GM21390 (cell line): ENCODE results near the gene CTNNA2.

Experiments used
- ATAC-seq: cut with Tn5 transposase; IDR thresholded peaks from one replicate; pipeline ENCODE4 v1.9.1; 2021; ENCODE audit not compliant: unreplicated experiment

The CTNNA2 gene

DNA sequence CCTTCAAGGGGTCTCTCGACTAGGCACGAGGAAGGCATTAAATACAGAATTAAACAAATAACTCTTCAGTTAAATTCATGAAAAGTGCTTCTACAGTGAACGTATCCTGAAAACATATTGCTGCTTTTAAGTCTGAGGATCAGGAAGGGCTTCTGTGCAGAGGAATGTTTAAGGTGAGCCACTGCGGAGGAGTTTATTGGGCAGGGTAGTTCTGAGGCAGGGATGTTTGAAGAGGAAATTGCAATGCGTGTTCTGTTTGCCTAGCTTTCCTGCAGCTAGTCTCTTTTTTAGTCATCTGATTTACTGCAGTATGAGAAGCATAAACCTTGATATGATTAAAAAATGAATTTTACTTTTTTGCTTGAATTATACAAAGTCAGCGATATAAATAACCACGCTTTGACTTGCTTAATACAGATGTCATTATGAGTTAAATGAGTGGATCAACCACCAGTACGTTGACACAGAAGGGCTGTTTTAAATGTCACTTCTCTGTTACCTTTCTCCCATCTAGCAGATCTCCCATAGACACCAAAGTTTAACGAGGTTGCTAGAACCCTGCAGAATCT lies 98.7 kb downstream of the CTNNA2 start:
- no peak for ATAC-seq

DNA sequence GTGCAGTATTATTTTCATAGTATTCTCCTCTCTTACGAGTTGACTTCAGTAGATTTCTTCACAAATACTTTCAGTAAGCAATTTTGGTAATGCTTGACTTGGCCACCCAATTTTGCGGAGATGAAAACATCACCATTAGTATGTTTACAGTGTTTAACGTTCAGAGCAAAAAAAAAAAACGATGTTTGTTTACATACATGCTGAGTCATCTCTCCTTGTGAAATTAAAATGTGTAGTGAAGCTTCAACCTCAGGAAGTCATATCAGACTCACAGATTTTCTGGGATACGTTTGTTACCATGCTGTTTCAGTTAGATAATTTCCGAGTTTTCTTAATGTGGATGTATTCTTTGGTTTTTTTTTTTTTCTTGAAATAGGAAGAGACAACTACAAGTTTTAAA lies 100.1 kb downstream of the CTNNA2 start:
- ATAC-seq = no peak

DNA sequence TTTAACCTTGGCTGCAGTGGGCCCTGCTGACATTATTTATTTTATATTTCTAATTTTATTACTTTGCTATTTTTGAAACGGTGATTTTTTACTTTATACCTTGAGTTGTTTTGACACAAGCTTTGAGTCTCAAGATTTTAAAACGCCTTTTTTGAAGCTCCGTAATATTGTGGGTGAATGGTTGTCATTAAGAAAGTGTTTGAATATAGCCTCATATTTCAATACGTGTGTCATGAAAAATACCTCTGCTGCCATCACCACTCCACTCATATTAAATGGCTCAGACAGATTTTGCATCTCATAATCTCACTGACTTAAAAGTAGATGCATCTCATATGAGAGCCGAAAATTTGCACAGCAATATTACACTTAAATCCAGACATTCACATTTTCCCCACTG lies 106.6 kb downstream of the CTNNA2 start:
- ATAC-seq = no peak

DNA sequence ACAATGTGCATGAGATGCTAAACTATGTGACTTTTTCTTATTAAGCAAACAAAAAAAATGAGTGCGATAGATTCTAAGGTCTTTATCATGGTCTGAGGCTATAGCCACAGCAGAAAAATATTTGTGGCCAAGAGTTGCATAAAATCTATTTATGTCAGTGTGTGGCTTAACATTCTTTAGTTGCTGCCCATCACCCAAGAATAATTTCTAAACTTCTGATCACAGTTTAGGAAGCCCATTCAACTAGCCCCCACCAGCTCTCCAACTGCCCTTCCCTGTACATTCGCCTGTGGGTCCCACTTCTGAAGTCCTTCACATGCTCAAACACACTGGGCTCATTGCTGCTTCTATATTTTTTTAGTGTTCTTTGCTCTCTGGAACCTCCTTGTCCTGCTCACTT lies 107.1 kb downstream of the CTNNA2 start:
- ATAC-seq = no peak

DNA sequence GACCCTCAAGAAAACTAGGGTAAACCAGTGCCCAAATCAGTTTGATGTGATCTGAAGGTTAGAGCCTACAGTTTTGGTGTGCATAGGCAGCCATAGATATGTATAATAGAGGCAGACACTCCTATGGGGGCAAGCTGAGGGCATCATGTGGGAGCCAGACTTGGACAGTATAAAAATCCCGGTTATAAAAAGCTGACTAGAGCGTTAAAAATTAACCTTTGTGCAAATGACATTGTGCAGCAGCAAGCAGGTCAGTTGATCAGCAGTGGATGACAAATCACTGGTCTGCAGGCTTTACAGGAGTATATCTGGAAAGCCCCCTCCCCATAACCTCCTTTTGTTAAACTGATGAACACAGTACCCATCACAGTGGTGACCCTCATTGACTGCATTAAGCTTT lies 107.8 kb downstream of the CTNNA2 start:
- no peak for ATAC-seq

DNA sequence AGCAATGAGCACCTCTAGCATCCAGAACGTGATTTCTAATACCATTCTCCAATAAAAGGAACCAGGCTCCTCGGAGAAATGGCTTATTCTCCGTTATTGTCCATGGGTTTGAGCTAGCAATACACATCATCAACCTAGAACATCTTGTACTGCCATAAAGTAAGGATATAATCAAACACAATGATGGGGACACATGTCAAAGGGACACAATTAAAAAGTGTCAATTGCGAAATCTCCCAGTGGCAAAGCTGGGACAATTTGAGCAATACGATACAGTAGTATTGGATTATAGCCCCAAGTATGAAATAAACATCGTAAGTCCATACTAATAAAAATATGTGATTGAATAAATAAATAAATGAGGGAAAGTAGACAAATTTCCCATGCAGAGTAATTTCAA lies 108.4 kb downstream of the CTNNA2 start:
- ATAC-seq = no peak

DNA sequence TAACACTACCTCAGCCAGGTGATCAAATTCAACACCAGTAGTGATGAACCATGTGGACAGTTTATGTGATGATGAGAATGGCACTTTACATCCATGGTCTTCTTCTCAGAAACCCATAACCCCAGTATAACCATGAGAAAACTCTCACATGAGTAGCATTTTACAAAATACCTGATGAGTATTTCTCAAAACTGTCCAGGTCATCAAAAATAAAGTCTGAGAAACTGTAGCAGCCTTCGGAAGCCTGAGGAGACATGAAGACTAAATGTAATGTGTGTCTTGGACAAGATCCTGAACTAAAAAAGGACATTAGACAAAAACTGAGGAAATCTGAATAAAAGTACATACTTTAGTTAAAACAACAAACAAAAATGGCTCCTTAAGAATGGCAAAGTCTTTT lies 108.9 kb downstream of the CTNNA2 start:
- ATAC-seq = no peak

DNA sequence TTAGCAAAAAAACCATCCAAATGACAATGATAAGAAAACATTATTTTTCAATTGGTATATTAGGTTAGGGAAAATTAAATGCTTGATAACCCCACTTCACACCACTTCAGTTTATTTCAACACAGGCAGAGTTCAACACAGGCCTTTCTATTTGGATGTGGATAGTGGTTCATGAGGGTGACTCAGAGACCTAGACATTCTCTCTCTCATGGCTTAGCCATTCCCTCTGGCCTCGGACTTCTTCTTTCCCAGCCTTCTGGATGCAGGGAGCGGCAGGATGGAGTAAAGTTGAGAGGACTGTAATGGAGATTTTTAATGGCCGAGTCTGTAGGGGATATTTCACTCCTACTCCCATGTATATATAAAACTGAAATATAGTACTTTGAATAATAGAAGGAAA lies 109.7 kb downstream of the CTNNA2 start:
- ATAC-seq = no peak

DNA sequence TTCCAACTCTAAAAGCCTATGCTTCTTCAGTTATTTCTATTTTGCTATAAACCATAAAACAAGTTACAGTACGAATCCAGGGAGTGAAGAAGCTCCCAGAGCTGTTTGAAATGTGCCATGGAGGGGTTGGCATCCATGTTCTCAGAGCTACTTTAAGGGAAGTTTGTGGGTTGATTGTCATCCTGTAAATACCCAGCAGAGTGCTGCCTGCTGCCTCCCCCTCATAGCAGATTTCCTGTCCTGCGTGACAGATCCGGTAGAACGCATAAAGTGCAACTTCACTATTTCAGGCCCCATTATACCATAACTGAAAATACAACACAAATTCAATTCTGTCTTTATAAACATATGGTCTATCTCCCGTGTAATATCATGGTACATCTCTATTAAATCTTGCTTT lies 114.4 kb downstream of the CTNNA2 start:
- ATAC-seq = no peak

DNA sequence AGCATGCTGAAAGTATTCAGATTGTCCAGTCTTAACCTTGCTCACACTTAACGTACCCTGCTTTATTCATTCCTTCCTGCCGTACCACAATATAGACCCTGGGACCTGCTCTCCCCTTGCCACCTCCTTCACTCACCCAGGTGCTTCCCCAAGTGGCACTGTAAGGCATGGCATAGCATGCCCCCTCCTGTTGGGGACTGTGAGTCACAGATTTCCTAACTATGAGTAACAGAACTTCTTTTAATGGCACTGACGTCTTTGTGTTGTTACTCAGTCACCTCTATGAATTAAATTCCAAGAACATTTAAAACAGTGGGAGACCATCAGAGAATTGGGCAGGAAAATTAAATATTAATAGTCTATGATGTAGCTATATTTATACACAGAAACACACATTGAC lies 117.2 kb downstream of the CTNNA2 start:
- ATAC-seq = no peak

DNA sequence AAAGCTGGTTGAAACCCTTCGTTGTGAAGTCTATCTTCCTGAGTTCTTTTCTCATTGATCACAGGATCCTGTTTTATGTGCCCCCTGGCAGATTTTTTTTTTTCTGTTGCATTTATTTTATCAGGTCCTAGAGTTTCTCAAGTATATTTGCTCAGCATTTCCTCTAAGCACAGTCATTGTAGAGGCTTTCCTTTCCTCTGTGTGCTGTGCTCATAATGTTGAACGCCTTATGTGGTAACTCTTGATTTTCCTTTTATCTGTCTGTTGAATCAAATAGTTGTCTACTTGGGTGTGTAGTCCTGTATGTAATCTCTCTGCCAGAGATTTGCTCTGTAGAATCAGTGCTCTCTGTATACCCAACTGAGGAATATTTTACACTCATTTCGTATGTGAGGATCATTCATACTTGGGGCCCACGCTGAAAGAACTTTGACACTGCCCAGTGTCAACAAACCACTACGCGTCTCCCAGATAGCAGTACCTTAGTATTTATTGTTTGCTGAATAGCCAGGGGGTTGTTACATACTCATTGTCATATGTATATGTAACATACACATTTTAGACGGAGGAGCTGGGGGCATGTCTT lies 118.2 kb downstream of the CTNNA2 start:
- no peak for ATAC-seq

DNA sequence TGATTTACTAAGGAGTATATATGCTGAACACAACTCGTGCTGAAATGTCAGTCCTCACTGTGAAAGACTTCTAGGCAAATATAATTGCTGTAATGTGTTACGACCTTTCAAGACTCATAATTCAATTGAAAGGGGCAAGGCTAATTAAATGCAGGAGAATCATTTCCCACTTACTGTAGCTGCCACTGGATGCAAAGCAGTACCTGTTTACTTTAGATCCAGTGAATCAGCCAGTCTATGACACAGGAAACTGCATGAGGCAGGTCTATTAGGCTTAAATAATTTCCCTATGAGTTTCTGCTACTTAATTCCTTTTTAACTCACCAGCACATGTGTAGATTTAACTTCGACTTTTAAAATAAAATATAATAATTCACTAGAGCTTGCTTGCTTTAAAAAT lies 125.6 kb downstream of the CTNNA2 start:
- no peak for ATAC-seq

DNA sequence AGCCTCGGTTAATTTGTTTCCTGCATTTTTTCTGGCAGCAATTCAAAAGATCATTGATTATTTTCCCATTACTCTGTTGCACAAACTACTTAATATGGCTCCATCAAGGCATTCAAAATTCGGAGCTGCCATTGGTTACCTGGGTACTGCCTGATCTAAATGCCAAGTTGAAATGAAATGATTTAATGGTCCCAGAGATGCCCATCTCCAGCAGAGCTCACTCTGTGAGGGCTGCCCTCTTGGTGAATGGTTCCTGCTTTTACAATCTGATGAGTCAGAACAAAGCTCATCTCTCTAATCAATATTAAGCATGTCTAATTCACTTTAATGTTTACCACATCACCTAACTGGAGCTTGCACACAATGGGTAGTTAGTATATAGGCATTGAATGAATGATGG lies 126.1 kb downstream of the CTNNA2 start:
- no peak for ATAC-seq

DNA sequence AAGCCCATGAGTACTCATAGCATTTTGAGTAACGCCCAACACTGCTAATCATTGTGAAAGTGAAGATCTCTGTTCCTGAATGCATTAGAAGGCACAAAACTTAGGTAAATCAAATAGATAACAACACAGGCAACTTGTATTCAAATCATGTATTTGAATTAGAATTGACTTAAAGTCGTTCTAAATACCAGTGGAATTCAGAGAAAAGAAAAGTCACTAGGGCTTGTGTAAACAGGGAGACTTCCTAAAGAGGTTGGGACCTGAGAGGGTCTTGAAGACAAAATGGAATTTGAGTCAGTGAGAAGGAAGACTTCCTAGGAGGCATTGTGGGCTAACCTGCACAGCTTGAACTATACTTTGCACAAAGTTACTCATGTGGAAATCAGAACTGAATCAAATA lies 127.2 kb downstream of the CTNNA2 start:
- ATAC-seq = no peak

DNA sequence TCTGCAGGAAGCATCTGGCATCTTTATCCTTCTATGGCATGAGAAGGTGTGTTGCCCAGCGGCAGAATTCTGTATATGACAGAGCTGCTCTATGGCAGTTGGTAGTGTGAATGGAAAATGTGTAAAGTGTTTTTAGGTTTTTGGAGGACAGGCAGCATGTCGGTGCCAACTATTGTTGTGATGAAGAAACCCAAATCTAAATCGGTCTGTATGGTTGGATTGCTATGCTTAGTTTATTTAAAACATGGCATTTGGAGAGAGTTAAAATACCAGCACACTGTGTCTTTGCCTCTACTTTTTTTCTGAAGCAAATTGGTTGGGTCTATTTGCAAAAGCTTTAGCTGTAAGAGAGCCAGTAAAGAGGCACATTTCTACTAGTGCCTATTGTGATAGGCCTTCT lies 136.7 kb downstream of the CTNNA2 start:
- no peak for ATAC-seq

DNA sequence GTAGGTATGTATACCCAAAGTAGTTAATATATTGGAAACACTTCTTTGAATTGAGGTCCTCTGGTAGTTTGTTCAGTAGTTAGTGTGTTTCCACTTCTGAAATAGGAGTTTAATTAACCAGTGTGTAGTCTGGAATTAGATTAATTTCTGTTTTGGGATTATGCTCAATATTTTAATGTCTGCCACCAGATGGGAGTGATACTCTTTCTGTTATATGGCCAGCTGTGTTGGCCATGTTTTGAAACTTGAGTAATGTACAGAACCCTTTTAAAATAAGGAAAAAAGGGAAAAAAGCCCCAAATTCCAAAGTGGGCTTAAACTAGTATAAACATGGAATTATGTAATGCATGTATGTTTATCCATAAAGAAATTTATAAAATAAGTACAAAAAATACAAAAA lies 147.7 kb downstream of the CTNNA2 start:
- no peak for ATAC-seq

DNA sequence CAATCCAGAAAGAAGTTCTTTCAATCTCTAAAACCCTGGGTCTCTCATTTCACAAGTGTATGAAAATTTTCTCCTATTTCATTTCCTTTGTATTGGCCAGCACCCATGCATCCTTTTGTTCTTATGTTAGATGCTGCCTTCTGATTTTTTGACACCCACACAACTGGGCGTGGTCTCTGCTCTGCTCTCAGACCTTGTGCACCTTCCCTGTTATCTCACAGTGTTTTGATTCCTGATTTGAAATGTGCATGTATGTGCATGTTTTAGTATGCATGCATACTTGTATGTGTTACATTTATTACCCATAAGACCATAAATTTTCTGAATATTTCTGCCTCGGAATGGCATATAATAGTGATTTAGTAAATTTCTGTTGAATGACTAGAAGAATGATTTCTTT lies 152.2 kb downstream of the CTNNA2 start:
- no peak for ATAC-seq

DNA sequence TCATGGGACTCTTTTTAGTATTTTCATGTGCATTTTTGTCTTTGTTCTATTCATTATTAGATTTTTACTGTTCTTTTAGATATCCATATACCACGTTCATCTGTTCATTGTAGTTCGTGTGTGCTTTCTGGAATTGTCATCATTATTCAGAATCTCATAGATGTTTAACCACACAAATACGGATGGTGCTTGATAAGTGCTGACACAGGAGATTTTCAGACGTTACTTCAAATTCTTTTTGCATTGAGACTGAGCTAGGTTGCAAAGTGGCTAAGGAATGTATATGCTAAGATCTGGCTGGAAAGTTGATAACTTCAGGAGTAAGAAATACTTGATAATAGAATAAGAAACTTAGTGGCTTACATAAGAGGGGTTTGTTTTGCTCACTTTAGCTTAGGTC lies 153.6 kb downstream of the CTNNA2 start:
- ATAC-seq = no peak

DNA sequence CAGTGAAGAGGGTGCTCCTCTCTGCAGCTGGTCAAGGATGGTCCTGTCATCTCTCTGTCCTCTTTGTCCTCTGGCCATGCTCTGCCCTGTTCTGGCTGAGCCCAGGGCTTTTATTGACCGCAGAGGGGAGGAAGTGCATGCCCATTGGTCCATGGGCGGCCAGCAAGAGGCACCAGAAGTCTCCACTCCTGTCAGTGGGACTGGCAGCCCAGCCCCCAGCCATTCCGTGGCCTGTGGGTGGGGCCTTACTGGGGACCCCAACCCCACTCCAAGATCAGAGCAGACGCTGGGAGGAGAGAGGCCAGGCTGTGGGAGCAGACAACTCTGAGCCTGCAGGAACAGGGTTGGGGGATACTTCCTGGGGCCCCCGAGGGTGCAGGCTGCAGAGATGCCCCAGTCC lies 156.9 kb downstream of the CTNNA2 start:
- no peak for ATAC-seq

DNA sequence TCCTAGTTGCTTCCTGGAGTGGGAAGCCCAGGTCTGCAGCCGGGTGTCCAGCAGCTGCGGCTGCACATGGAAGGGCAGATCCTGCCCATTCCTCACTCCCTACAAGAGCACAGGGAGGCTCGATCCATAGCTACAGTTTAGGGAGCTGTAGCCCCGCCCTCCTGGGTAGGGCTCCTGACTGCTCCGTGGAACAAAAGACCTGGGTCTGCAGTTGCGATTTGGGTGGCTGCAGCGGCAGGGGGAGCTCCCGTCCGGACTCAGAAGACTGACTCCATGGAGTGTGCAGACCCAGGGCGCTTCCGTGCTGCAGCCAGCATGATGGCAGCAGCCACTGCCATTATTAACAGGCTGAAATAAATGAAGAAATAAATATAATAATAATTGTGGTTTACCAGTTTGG lies 157.3 kb downstream of the CTNNA2 start:
- no peak for ATAC-seq

DNA sequence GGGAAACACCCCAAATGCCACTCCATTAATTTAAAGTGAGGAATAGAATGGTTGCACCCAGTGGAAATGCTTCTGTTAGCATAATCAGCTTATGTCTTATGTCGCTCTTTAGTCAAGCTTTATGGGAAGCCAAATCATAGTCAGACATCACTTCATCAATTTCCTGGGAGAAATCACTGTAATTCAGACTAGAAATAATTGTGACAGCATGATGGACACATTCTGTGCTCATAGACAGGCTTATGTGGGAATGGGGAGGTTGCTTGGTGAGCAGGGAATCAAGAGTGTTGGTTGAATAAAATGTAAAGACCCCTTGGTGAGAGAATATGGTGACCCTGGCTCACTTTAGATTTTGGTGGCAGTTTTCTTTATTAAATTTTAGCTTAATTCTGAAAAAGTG lies 174.0 kb downstream of the CTNNA2 start:
- ATAC-seq = no peak

DNA sequence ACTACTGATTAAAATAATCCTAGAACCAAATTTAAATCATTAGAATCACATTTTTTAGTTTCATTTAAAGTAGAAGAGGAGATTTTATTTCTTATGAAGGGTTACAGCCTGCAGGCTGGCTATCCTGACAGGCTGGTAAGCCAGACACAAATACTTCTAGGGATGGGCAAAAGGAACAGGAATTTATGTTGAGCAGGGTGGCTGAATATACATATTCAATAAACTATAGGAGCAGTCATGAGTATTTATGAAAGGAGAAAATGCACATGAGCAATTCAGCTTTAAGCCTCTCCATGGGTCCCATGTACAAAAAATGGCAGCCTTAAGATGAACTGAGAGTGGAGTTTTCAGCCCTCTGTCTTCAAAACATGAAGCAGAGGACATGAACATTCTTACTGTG lies 182.4 kb downstream of the CTNNA2 start:
- no peak for ATAC-seq

DNA sequence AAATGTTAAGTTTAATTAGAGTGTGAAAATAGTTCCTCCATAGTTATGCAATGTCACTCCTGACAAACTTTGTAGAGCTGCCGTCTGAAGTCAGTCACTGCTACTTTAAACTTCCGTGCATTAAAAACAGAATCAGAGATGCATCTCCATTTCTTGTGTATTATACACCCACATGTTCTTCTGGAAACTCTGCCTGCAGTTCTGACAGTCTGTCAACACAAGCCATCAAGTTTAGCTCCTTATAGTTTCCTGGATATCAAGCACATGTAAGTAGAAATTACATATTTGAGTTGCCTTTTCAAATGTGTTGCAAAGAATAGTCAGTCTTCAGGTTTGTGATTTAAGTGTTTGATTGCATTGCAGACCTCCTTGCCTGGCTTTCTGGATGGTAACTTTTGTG lies 184.3 kb downstream of the CTNNA2 start:
- ATAC-seq = no peak

DNA sequence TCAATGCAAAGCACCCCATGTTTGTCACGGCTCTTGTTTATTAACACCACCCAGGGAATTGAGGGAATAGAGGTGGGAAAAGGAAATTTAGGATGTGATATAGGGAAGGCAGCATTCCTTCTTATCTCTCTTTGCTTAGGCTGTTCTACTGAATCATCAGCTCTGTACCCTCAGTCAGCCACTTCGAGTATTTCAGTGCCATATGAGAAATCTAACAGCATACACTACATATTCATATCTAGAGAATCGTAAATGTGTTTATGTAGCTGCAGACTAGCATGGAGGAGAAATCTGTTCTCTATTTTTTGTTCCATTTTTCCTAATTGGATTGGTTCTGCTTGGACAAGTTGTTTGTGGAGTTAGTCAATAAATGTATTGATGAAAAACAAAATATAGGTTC lies 187.8 kb downstream of the CTNNA2 start:
- no peak for ATAC-seq
